Ishikawa (cell line): ENCODE results near the gene LTA4H.

ENCODE experiments used
- CEBPB ChIP-seq: IDR thresholded peaks from 2 replicates; pipeline ENCODE4 v1.6.1; 2012
- CREB1 ChIP-seq: IDR thresholded peaks from 2 replicates; pipeline ENCODE4 v1.6.1; 2012; ENCODE audit warnings: low read depth
- EGR1 ChIP-seq: IDR thresholded peaks from 2 replicates; pipeline ENCODE4 v1.6.1; 2012
- EP300 ChIP-seq: IDR thresholded peaks from 2 replicates; pipeline ENCODE4 v1.6.1; 2012; ENCODE audit warnings: borderline replicate concordance
- FOXM1 ChIP-seq: IDR thresholded peaks from 2 replicates; pipeline ENCODE4 v1.6.1; 2012; ENCODE audit warnings: low read depth, borderline replicate concordance
- MAX ChIP-seq: IDR thresholded peaks from 2 replicates; pipeline ENCODE4 v1.6.1; 2012
- NFIC ChIP-seq: IDR thresholded peaks from 2 replicates; pipeline ENCODE4 v1.6.1; 2012
- RAD21 ChIP-seq: IDR thresholded peaks from 2 replicates; pipeline ENCODE4 v1.6.1; 2012; ENCODE audit warnings: low read depth
- REST ChIP-seq: IDR thresholded peaks from 2 replicates; pipeline ENCODE4 v1.6.1; 2012; ENCODE audit warnings: low read depth, mild to moderate bottlenecking
- TAF1 ChIP-seq: IDR thresholded peaks from 2 replicates; pipeline ENCODE4 v1.6.1; 2012; ENCODE audit warnings: low read depth, mild to moderate bottlenecking
- TCF12 ChIP-seq: IDR thresholded peaks from 2 replicates; pipeline ENCODE4 v1.6.1; 2012; ENCODE audit warnings: low read depth
- TEAD4 ChIP-seq: IDR thresholded peaks from 2 replicates; pipeline ENCODE4 v1.6.1; 2012
- USF1 ChIP-seq: IDR thresholded peaks from 2 replicates; pipeline ENCODE4 v1.6.1; 2012
- YY1 ChIP-seq: IDR thresholded peaks from 2 replicates; pipeline ENCODE4 v1.6.1; 2012; ENCODE audit warnings: low read depth
- ZBTB7A ChIP-seq: IDR thresholded peaks from 2 replicates; pipeline ENCODE4 v1.6.1; 2012; ENCODE audit warnings: low read depth

Gene LTA4H

GRCh38 chr12:96056646-96057455 is 21.5 kb upstream of the LTA4H start:
- TF ChIP-seq CEBPB (no peak), CREB1 (no peak), ZBTB7A (no peak), USF1 (no peak), TCF12 (no peak), YY1 (no peak), REST (no peak), RAD21 (no peak), EP300 (no peak), EGR1 (no peak)

GRCh38 chr12:96054244-96054610 is 18.8 kb upstream of the LTA4H start:
- no peak for TF ChIP-seq NFIC
- TF ChIP-seq REST: no peak
- no peak for TF ChIP-seq USF1
- no peak for TF ChIP-seq TAF1
- no peak for TF ChIP-seq MAX
- TF ChIP-seq FOXM1: no peak
- TF ChIP-seq YY1: no peak
- TF ChIP-seq CEBPB: no peak
- no peak for TF ChIP-seq EP300
- no peak for TF ChIP-seq ZBTB7A
- no peak for TF ChIP-seq EGR1
- no peak for TF ChIP-seq CREB1
- TF ChIP-seq RAD21: no peak
- no peak for TF ChIP-seq TCF12
- TF ChIP-seq TEAD4: no peak

GRCh38 chr12:96053476-96054243 is 18.3 kb upstream of the LTA4H start:
- TF ChIP-seq EP300 (no peak), REST (no peak), EGR1 (no peak), RAD21 (no peak), CREB1 (no peak), TEAD4 (no peak), CEBPB (no peak)

GRCh38 chr12:96051756-96052485 is 16.5 kb upstream of the LTA4H start:
- TF ChIP-seq MAX (no peak), EP300 (no peak), ZBTB7A (no peak), TAF1 (no peak), YY1 (no peak)
